H1 (cell line): ENCODE results near the gene IVNS1ABP. TPM values are rescaled to one million over a fixed set of nuclear protein-coding genes. Genes with fewer than 3 reads are reported as not detected.

Experiments used
- CTCF ChIA-PET: fragments of 300-600 bp; sonication (Branson Sonifier 250); formaldehyde crosslinking; loops from one replicate; lab custom pipeline; 2021; ENCODE audit not compliant: partially characterized antibody; lab: Charles Lee
- POLR2A ChIA-PET: fragments of 300-600 bp; sonication (Branson Sonifier 250); formaldehyde crosslinking; loops from one replicate; lab custom pipeline; 2021; ENCODE audit warnings: inconsistent platforms; ENCODE audit not compliant: partially characterized antibody; lab: Charles Lee
- DNase-seq, 2 experiments: peaks; one replicate each; pipeline versions ENCODE4 v3.0.0 to v3.0.0-alpha.2; 2010 to 2022; ENCODE audit warnings: low spot score in 2 of 2, low read depth in 1 of 2, mixed read lengths in 1 of 2
- FAIRE-seq: peaks from 2 replicates; lab custom pipeline; 2011; peaks lifted over from hg19 to GRCh38; lab: Jason Lieb, UNC
- H2AFZ ChIP-seq: 2 replicates; pipeline ENCODE4 v1.8.1; 2012; ENCODE audit warnings: low read length, inconsistent platforms
- H2AK5ac ChIP-seq: 2 replicates; pipeline ENCODE4 v1.6.1; 2013; ENCODE audit warnings: low read depth, low read length
- H2BK120ac ChIP-seq: replicated peaks from 2 replicates; pipeline ENCODE3; 2013; ENCODE audit warnings: low read depth, low read length, inconsistent platforms
- H2BK12ac ChIP-seq: 2 replicates; pipeline ENCODE4 v1.6.1; 2013; ENCODE audit warnings: low read depth, low read length
- H2BK15ac ChIP-seq: 2 replicates; pipeline ENCODE4 v1.6.1; 2013; ENCODE audit warnings: low read length
- H2BK20ac ChIP-seq: 2 replicates; pipeline ENCODE4 v1.6.1; 2013; ENCODE audit warnings: low read length
- H2BK5ac ChIP-seq: 2 replicates; pipeline ENCODE4 v1.6.1; 2013; ENCODE audit warnings: low read depth, low read length
- H3K14ac ChIP-seq: 2 replicates; pipeline ENCODE4 v1.6.1; 2013; ENCODE audit warnings: inconsistent platforms; ENCODE audit not compliant: insufficient read length
- H3K18ac ChIP-seq: 2 replicates; pipeline ENCODE4 v1.6.1; 2013; ENCODE audit warnings: low read length; ENCODE audit errors: extremely low read depth
- H3K23ac ChIP-seq: 2 replicates; pipeline ENCODE4 v1.6.1; 2013; ENCODE audit warnings: inconsistent platforms; ENCODE audit not compliant: insufficient read length
- H3K23me2 ChIP-seq: 2 replicates; pipeline ENCODE4 v1.6.1; 2013; ENCODE audit warnings: low read depth, low read length
- H3K27ac ChIP-seq: 2 replicates; pipeline ENCODE4 v1.6.1; 2011; ENCODE audit warnings: low read depth, low read length, inconsistent platforms
- H3K27me3 ChIP-seq, 4 experiments: replicated peaks in 1 of 4; 1 replicate in 1 of 4; 2 replicates in 3 of 4; pipeline versions ENCODE4 v1.6.1 to v1.8.1; 2011 to 2013; ENCODE audit warnings: low read length in 3 of 4, mild to moderate bottlenecking in 3 of 4, inconsistent platforms in 2 of 4, mixed read lengths in 2 of 4, moderate library complexity in 1 of 4; ENCODE audit not compliant: control insufficient read depth in 3 of 4, insufficient read depth in 3 of 4; ENCODE audit errors: extremely low read depth in 1 of 4
- H3K36me3 ChIP-seq, 4 experiments: 2 replicates each; pipeline versions ENCODE4 v1.6.1 to v1.8.1; 2011 to 2013; ENCODE audit warnings: mild to moderate bottlenecking in 4 of 4, low read length in 3 of 4, moderate library complexity in 2 of 4, control low read depth in 1 of 4, inconsistent platforms in 1 of 4; ENCODE audit not compliant: insufficient read depth in 4 of 4, control insufficient read depth in 2 of 4
- H3K4ac ChIP-seq: replicated peaks from 2 replicates; pipeline ENCODE3; 2013; ENCODE audit warnings: low read length, low read depth, mixed read lengths, inconsistent platforms; ENCODE audit not compliant: insufficient read length
- H3K4me1 ChIP-seq, 4 experiments: replicated peaks in 1 of 4; 1 replicate in 1 of 4; 2 replicates in 3 of 4; pipeline versions ENCODE4 v1.6.1 to v1.8.1; 2011 to 2013; ENCODE audit warnings: low read length in 3 of 4, inconsistent platforms in 2 of 4, mixed read lengths in 1 of 4; ENCODE audit not compliant: insufficient read depth in 4 of 4, control insufficient read depth in 3 of 4
- H3K4me2 ChIP-seq, 2 experiments: 2 replicates each; pipeline versions ENCODE4 v1.6.1 to v1.8.1; 2011 to 2013; ENCODE audit warnings: low read depth in 2 of 2, low read length in 2 of 2, control low read depth in 1 of 2, inconsistent platforms in 1 of 2, mild to moderate bottlenecking in 1 of 2; ENCODE audit not compliant: insufficient read depth in 1 of 2
- H3K4me3 ChIP-seq, 4 experiments: fragments of 200-600, 300-600 bp in 1 of 4; sonication (generic), shearing (Covaris generic), sonication (Bioruptor Twin) in 1 of 4; 2 replicates each; pipeline versions ENCODE4 v1.5.1 to v1.8.1; 2011 to 2016; ENCODE audit warnings: low read length in 4 of 4, low read depth in 3 of 4, control low read depth in 2 of 4, inconsistent platforms in 2 of 4, mild to moderate bottlenecking in 2 of 4, mixed read lengths in 1 of 4, moderate library complexity in 1 of 4; ENCODE audit not compliant: insufficient read depth in 2 of 4; ENCODE audit errors: extremely low read depth in 1 of 4
- H3K56ac ChIP-seq: replicated peaks from 2 replicates; pipeline ENCODE3; 2013; ENCODE audit warnings: low read depth, mild to moderate bottlenecking, mixed read lengths, low read length, inconsistent platforms; ENCODE audit not compliant: insufficient read length
- H3K79me1 ChIP-seq: 2 replicates; pipeline ENCODE4 v1.6.1; 2013; ENCODE audit warnings: low read depth, low read length, control low read depth
- H3K79me2 ChIP-seq, 2 experiments: 2 replicates each; pipeline versions ENCODE4 v1.6.1 to v1.8.1; 2012 to 2013; ENCODE audit warnings: low read length in 2 of 2, mild to moderate bottlenecking in 2 of 2, inconsistent platforms in 1 of 2; ENCODE audit not compliant: insufficient read depth in 2 of 2, control insufficient read depth in 1 of 2
- H3K9ac ChIP-seq, 4 experiments: replicated peaks in 1 of 4; 1 replicate in 1 of 4; 2 replicates in 3 of 4; pipeline versions ENCODE4 v1.6.1 to v1.8.1; 2011 to 2013; ENCODE audit warnings: low read depth in 3 of 4, low read length in 3 of 4, control low read depth in 2 of 4, mild to moderate bottlenecking in 2 of 4, moderate library complexity in 2 of 4, inconsistent platforms in 1 of 4; ENCODE audit errors: extremely low read depth in 1 of 4
- H3K9me3 ChIP-seq, 2 experiments: 2 replicates each; pipeline versions ENCODE4 v1.6.1 to v1.8.1; 2012 to 2013; ENCODE audit warnings: mild to moderate bottlenecking in 2 of 2, moderate library complexity in 2 of 2, control low read depth in 1 of 2, inconsistent platforms in 1 of 2, low read depth in 1 of 2, low read length in 1 of 2, mixed read lengths in 1 of 2; ENCODE audit not compliant: insufficient read depth in 2 of 2
- H4K20me1 ChIP-seq, 2 experiments: replicated peaks in 1 of 2; 2 replicates each; pipeline versions ENCODE3 to v1.8.1; 2011 to 2013; ENCODE audit warnings: inconsistent platforms in 2 of 2, low read length in 2 of 2, mild to moderate bottlenecking in 1 of 2; ENCODE audit not compliant: insufficient read depth in 2 of 2, control insufficient read depth in 1 of 2
- H4K5ac ChIP-seq: 2 replicates; pipeline ENCODE4 v1.6.1; 2013; ENCODE audit warnings: low read length, low read depth, mixed read lengths, inconsistent platforms; ENCODE audit not compliant: insufficient read length
- H4K8ac ChIP-seq: 2 replicates; pipeline ENCODE4 v1.8.0; 2013; ENCODE audit warnings: mild to moderate bottlenecking, moderate library complexity, low read length, inconsistent platforms; ENCODE audit not compliant: insufficient read depth; ENCODE audit errors: extremely low read depth
- H4K91ac ChIP-seq: replicated peaks from 2 replicates; pipeline ENCODE3; 2013; ENCODE audit warnings: low read length, mixed read lengths, inconsistent platforms; ENCODE audit not compliant: insufficient read length
- CBX8 ChIP-seq: fragments of 300-800, 300-1000 bp; sonication (generic); IDR thresholded peaks from 2 replicates; pipeline ENCODE4 v1.7.1; 2016; ENCODE audit warnings: low read depth, low read length, borderline replicate concordance
- CHD1 ChIP-seq: IDR thresholded peaks from 2 replicates; pipeline ENCODE4 v1.6.1; 2012; ENCODE audit warnings: low read depth, low read length, improper control_type of control experiment
- CREB1 ChIP-seq: IDR thresholded peaks from 2 replicates; pipeline ENCODE4 v1.6.1; 2012; ENCODE audit warnings: inconsistent platforms
- EP300 ChIP-seq, 2 experiments: IDR thresholded peaks; 1 replicate in 1 of 2; 2 replicates in 1 of 2; pipeline ENCODE4 v1.6.1; 2011 to 2012; ENCODE audit warnings: low read depth in 2 of 2, low read length in 2 of 2, mild to moderate bottlenecking in 2 of 2, borderline replicate concordance in 1 of 2, inconsistent platforms in 1 of 2, moderate library complexity in 1 of 2
- GABPA ChIP-seq: IDR thresholded peaks from 2 replicates; pipeline ENCODE4 v1.6.1; 2011; ENCODE audit warnings: mild to moderate bottlenecking, low read length, moderate library complexity, borderline replicate concordance; ENCODE audit not compliant: insufficient read depth
- SUZ12 ChIP-seq: fragments of 200-600 bp; sonication (generic); IDR thresholded peaks from 2 replicates; pipeline ENCODE4 v1.6.1; 2012; ENCODE audit warnings: mild to moderate bottlenecking, inconsistent platforms, low read length, moderate library complexity, mixed read lengths
- TEAD4 ChIP-seq: IDR thresholded peaks from 2 replicates; pipeline ENCODE4 v1.6.1; 2012; ENCODE audit warnings: low read depth, low read length, inconsistent platforms, mixed read lengths
- YY1 ChIP-seq: IDR thresholded peaks from 2 replicates; pipeline ENCODE4 v1.6.1; 2011; ENCODE audit warnings: low read depth, mild to moderate bottlenecking, low read length
- WGBS, 2 experiments: shearing (Covaris generic) in 1 of 2; methylation state at CpG; one replicate each; pipeline versions ENCODE4 v1.1.6 to v1.1.7; 2013 to 2015; ENCODE audit warnings: low lambda C conversion rate in 2 of 2, mixed read lengths in 2 of 2, inconsistent platforms in 1 of 2, low coverage in 1 of 2, missing lambda C conversion rate in 1 of 2; ENCODE audit not compliant: insufficient replicate concordance in 2 of 2, insufficient coverage in 1 of 2, insufficient read length in 1 of 2; ENCODE audit errors: extremely low coverage in 1 of 2, missing lambda C conversion rate in 1 of 2; 5-methylcytosine and 5-hydroxymethylcytosine counted together
- polyA plus RNA-seq, 7 experiments: library from polyadenylated mRNA; depleted of rRNA in 3 of 7; stranded (reverse) in 5 of 7; unstranded in 2 of 7; fragments of >200 nt in 5 of 7; fragments of 200-250 nt in 2 of 7; gene quantifications; 1 replicate in 5 of 7; 2 replicates in 1 of 7; 4 replicates in 1 of 7; pipeline versions ENCODE4 v1.2.1 to v1.2.3, GENCODE V29; 2011 to 2013; ENCODE audit warnings: missing spikeins in 2 of 7, mixed read lengths in 2 of 7
- total RNA-seq: library from RNA; stranded (reverse); fragmentation: NEBNext Ultra II Directional; extraction: Animal tissue kit (Norgen Biotek cat#: 25700); gene quantifications from 2 replicates; pipeline ENCODE4 v1.2.1, GENCODE V29; 2021

IVNS1ABP gene
- total and polyA plus RNA-seq, 2 of the 8 experiments (the other 6 are each of a cell fraction or from before 2014, with no cell fraction given): 65.9 to 189 TPM

DNA sequence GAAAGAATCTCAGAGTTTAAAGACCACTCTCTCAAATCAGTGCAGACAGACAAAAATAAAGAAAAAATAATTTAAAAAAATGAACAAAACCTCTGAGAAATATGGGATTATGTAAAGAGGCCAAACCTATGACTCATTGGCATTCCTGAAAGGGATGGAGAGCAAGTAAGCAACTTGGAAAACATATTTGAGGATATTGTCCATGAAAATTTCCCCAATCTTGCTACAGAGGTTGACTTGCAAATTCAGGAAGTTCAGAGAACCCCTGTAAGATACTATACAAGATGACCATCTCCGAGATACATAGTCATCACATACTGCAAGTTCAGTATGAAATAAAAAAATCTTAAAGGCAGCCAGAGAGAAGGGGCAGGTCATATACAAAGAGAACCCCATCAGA is 43.7 kb upstream of the IVNS1ABP start:
- no peak overlapping the region for H4K91ac ChIP-seq
- H3K56ac ChIP-seq: no peak overlapping the region
- 100% methylated on average over 1 of the region's 1 CpG; no CpG with 5 or more reads in 1 of the 2 experiments for WGBS, 2 experiments
- H3K23me2 ChIP-seq: no peaks in the 10 kb centered on the region
- ChIA-PET CTCF (interaction anchor here (0.9 kb wide), 1 partner anchor 42 kb away, joined by 4 read pairs; no protein-coding TSS in a partner anchor), POLR2A (no interaction called here)
- no peak overlapping the region for H3K23ac ChIP-seq
- no peaks in the 10 kb centered on the region for H3K4me1 ChIP-seq
- H4K20me1 ChIP-seq: no peaks in the 10 kb centered on the region
- no peaks in the 10 kb centered on the region for H3K36me3 ChIP-seq
- no peak overlapping the region for H2BK20ac ChIP-seq
- no peak overlapping the region for H3K27ac ChIP-seq
- no peak overlapping the region for H3K4me3 ChIP-seq
- H3K4me2 ChIP-seq: no peak overlapping the region
- H2AK5ac ChIP-seq: no peak overlapping the region
- no peak overlapping the region for H3K9ac ChIP-seq
- DNase-seq (no peak), FAIRE-seq (no peak)
- no peak overlapping the region for H2BK15ac ChIP-seq
- no peak overlapping the region for H4K8ac ChIP-seq
- no peak overlapping the region for H3K14ac ChIP-seq
- H3K27me3 ChIP-seq: no peaks in the 10 kb centered on the region
- H2AFZ ChIP-seq: no peak overlapping the region
- no peak overlapping the region for H3K4ac ChIP-seq
- H3K79me1 ChIP-seq: no peaks in the 10 kb centered on the region
- H2BK12ac ChIP-seq: no peak overlapping the region
- TF ChIP-seq EP300 (IDR thresholded peaks at IDR 0.05; ENCODE audit: borderline replicate concordance in 1 of 2, low read depth in 2 of 2, low read length in 2 of 2): no peak
- no peak for TF ChIP-seq YY1
- no peak for TF ChIP-seq GABPA
- TF ChIP-seq SUZ12: no peak
- no peak for TF ChIP-seq CHD1
- TF ChIP-seq CREB1: no peak
- no peak for TF ChIP-seq CBX8
- TF ChIP-seq TEAD4: no peak
- H2BK120ac ChIP-seq: no peak overlapping the region
- H3K9me3 ChIP-seq: 0 out of 4 replicates have a peak, but pooled peaks cover 0 to 3% of the 10 kb centered on the region in 2 experiments
- H4K5ac ChIP-seq: no peak overlapping the region
- no peak overlapping the region for H3K18ac ChIP-seq
- H2BK5ac ChIP-seq: no peak overlapping the region
- no peaks in the 10 kb centered on the region for H3K79me2 ChIP-seq
